ENCODE measurements around the gene TMEM132D. TPM values are rescaled to one million over a fixed set of nuclear protein-coding genes. Genes with fewer than 3 reads are reported as not detected.
A peak's percentile ranks its signal among the peaks of the same experiment; 100 is the strongest.

TMEM132D gene
- total and polyA plus RNA-seq, 8 donors = 0.26 to 2.5 (median 0.88) TPM; not detected in 1

- intact Hi-C loops (cut with DNase I) = no loop called here
- no peak overlapping the region for H3K27ac ChIP-seq
Measured at GRCh38 chr12:129840145-129840884, 63.5 kb downstream of the TMEM132D start.

GRCh38 chr12:129839679-129840078, 64.1 kb downstream of the TMEM132D start:
- Histone ChIP-seq H3K4me1 (no peaks in the 10 kb centered on the region), H3K4me3 (no peak overlapping the region), H3K27me3 (no peaks in the 10 kb centered on the region), H3K36me3 (no peaks in the 10 kb centered on the region), H3K9me3 (no peaks in the 10 kb centered on the region), H3K27ac (no peak overlapping the region)
- ATAC-seq (no peak), DNase-seq (no peak)
- TF ChIP-seq CTCF (IDR thresholded peaks at IDR 0.05) = no peak
- intact Hi-C loops (cut with DNase I) = no loop called here

More at GRCh38 chr12:129840145-129840884, 63.5 kb downstream of the TMEM132D start:
- no peak for TF ChIP-seq CTCF (IDR thresholded peaks at IDR 0.05)
- ATAC-seq = no peak
- Histone ChIP-seq H3K4me3 (no peak overlapping the region), H3K27me3 (no peaks in the 10 kb centered on the region), H3K9me3 (no peaks in the 10 kb centered on the region), H3K4me1 (no peaks in the 10 kb centered on the region), H3K36me3 (no peaks in the 10 kb centered on the region)
- DNase-seq = peak in 1 of 4 donors; percentile 72

GRCh38 chr12:129831294-129831693, 72.5 kb downstream of the TMEM132D start:
- no peak for TF ChIP-seq CTCF (IDR thresholded peaks at IDR 0.05)
- ATAC-seq = no peak

GRCh38 chr12:129830796-129831195, 73.0 kb downstream of the TMEM132D start:
- TF ChIP-seq CTCF (IDR thresholded peaks at IDR 0.05) = no peak
- DNase-seq = peak in 1 of 4 donors; percentile 33
- Histone ChIP-seq H3K4me1 (no peaks in the 10 kb centered on the region), H3K36me3 (no peaks in the 10 kb centered on the region), H3K4me3 (no peak overlapping the region), H3K27me3 (no peaks in the 10 kb centered on the region), H3K27ac (no peak overlapping the region), H3K9me3 (peaks cover 0 to 6% of the 10 kb centered on the region in 2 donors)
- intact Hi-C loops (cut with DNase I) = no loop called here
- ATAC-seq = no peak

More at GRCh38 chr12:129831294-129831693, 72.5 kb downstream of the TMEM132D start:
- Histone ChIP-seq H3K9me3 (peaks cover 0 to 6% of the 10 kb centered on the region in 2 donors), H3K4me3 (no peak overlapping the region), H3K4me1 (no peaks in the 10 kb centered on the region), H3K27me3 (no peaks in the 10 kb centered on the region), H3K36me3 (no peaks in the 10 kb centered on the region), H3K27ac (no peak overlapping the region)
- no peak for DNase-seq
- intact Hi-C loops (cut with DNase I) = no loop called here

- TF ChIP-seq CTCF (IDR thresholded peaks at IDR 0.05) = no peak
- no peak overlapping the region for H3K27ac ChIP-seq
- no peak overlapping the region for H3K4me3 ChIP-seq
- DNase-seq = no peak
- peaks cover 0 to 6% of the 10 kb centered on the region in 2 donors for H3K9me3 ChIP-seq
- no peaks in the 10 kb centered on the region for H3K4me1 ChIP-seq
- no peak for ATAC-seq
- intact Hi-C loops (cut with DNase I) = no loop called here
- H3K36me3 ChIP-seq = no peaks in the 10 kb centered on the region
- H3K27me3 ChIP-seq = no peaks in the 10 kb centered on the region
Measured at GRCh38 chr12:129827866-129828384, 75.9 kb downstream of the TMEM132D start.
